ENCODE data around the gene WWOX.

- no peak for TF ChIP-seq CTCF (IDR thresholded peaks at IDR 0.05; ENCODE audit: low read length)
- no peak for TF ChIP-seq EZH2 (optimal IDR thresholded peaks at IDR 0.05; ENCODE audit: low read depth, low read length)
- TF ChIP-seq EZH2phosphoT487 (IDR thresholded peaks at IDR 0.05; ENCODE audit: low read length) = no peak
These were observed 630.2 kb downstream of the WWOX start for GRCh38 chr16:78729687-78730086.

Measured in MM.1S (cell line).